ENCODE data around the gene SPRR4.

GRCh38 chr1:152953761-152954160 is 16.7 kb upstream of the SPRR4 start:
- TF ChIP-seq CTCF (IDR thresholded peaks at IDR 0.05; ENCODE audit: low read length) (no peak), EZH2 (IDR thresholded peaks at IDR 0.05; ENCODE audit: borderline replicate concordance, low read length) (no peak)

Measured in OCI-LY1 (cell line).